Smooth muscle cell (in vitro differentiated cells): ENCODE results near the gene NFIX. TPM values are rescaled to one million over a fixed set of nuclear protein-coding genes. Genes with fewer than 3 reads are reported as not detected.

Experiments
- DNase-seq: peaks from one replicate; lab custom pipeline; 2025; ENCODE audit not compliant: unreplicated experiment; lab: John Stamatoyannopoulos, UW
- H2AFZ ChIP-seq: fragments of 200-600 bp; sonication (generic); 2 replicates; pipeline ENCODE4 v1.6.0; 2016; ENCODE audit warnings: antibody characterized with exemption, low read depth, mild to moderate bottlenecking
- H3F3A ChIP-seq: fragments of 200-600 bp; sonication (generic); 2 replicates; pipeline ENCODE4 v1.6.0; 2017; ENCODE audit warnings: antibody characterized with exemption, low read depth
- H3K27ac ChIP-seq: fragments of 200-600 bp; sonication (generic); 2 replicates; pipeline ENCODE4 v1.5.1; 2016; ENCODE audit warnings: low read depth, mild to moderate bottlenecking
- H3K27me3 ChIP-seq: fragments of 200-600 bp; sonication (generic); 2 replicates; pipeline ENCODE4 v1.6.1; 2016; ENCODE audit warnings: low read depth, mild to moderate bottlenecking
- H3K36me3 ChIP-seq: fragments of 200-600 bp; sonication (generic); 2 replicates; pipeline ENCODE4 v1.5.1; 2016; ENCODE audit warnings: low read depth
- H3K4me1 ChIP-seq: fragments of 200-600 bp; sonication (generic); 2 replicates; pipeline ENCODE4 v1.5.1; 2016; ENCODE audit warnings: low read depth
- H3K4me2 ChIP-seq: fragments of 200-600 bp; sonication (generic); 2 replicates; pipeline ENCODE4 v1.6.0; 2016; ENCODE audit warnings: mild to moderate bottlenecking
- H3K4me3 ChIP-seq: fragments of 200-600 bp; sonication (generic); 2 replicates; pipeline ENCODE4 v1.5.1; 2016; ENCODE audit warnings: mild to moderate bottlenecking
- H3K79me2 ChIP-seq: fragments of 200-600 bp; sonication (generic); 2 replicates; pipeline ENCODE4 v1.6.0; 2016; ENCODE audit warnings: low read depth, mild to moderate bottlenecking
- H3K9ac ChIP-seq: fragments of 200-600 bp; sonication (generic); 2 replicates; pipeline ENCODE4 v1.6.0; 2016; ENCODE audit warnings: low read depth
- H3K9me3 ChIP-seq: fragments of 200-600 bp; sonication (generic); replicated peaks from 2 replicates; pipeline ENCODE4 v1.5.1; 2016; ENCODE audit warnings: low read depth
- H4K20me1 ChIP-seq: fragments of 200-600 bp; sonication (generic); 2 replicates; pipeline ENCODE4 v1.6.0; 2016; ENCODE audit warnings: low read depth
- CTCF ChIP-seq: fragments of 200-600 bp; sonication (generic); IDR thresholded peaks from 2 replicates; pipeline ENCODE4 v1.5.1; 2017; ENCODE audit warnings: borderline replicate concordance, mild to moderate bottlenecking, antibody characterized with exemption; ENCODE audit not compliant: insufficient read depth, poor library complexity, severe bottlenecking
- WGBS: methylation state at CpG from one replicate; pipeline ENCODE4 v1.1.7; 2016; ENCODE audit warnings: low lambda C conversion rate; 5-methylcytosine and 5-hydroxymethylcytosine counted together
- polyA plus RNA-seq: library from polyadenylated mRNA; unstranded; fragments of >200 nt; fragmentation: Nextera tagmentation; extraction: Ambion mirVana; gene quantifications from 2 replicates; pipeline ENCODE4 v1.2.1, GENCODE V29; 2016
- total RNA-seq: library from RNA; depleted of rRNA; stranded (reverse); fragments of >200 nt; gene quantifications from 2 replicates; pipeline ENCODE4 v1.2.3, GENCODE V29; 2014

NFIX gene
- total and polyA plus RNA-seq, 2 experiments from 2014 or later: 1.9 to 2.3 TPM

GRCh38 chr19:13089139-13089856 is 94.0 kb downstream of the NFIX start:
- H3K36me3 ChIP-seq: no peaks in the 10 kb centered on the region
- H3K79me2 ChIP-seq: no peaks in the 10 kb centered on the region
- H4K20me1 ChIP-seq: no peaks in the 10 kb centered on the region
- no peak overlapping the region for H3K27ac ChIP-seq
- H3K9ac ChIP-seq: no peak overlapping the region
- H3K27me3 ChIP-seq: no peaks in the 10 kb centered on the region
- H3K9me3 ChIP-seq: no peaks in the 10 kb centered on the region
- no peak for DNase-seq
- H3K4me2 ChIP-seq: no peak overlapping the region
- H3K4me3 ChIP-seq: no peak overlapping the region
- peaks cover 14% of the 10 kb centered on the region for H3K4me1 ChIP-seq
- H2AFZ ChIP-seq: no peak overlapping the region
- WGBS: 93% methylated on average over 5 of the region's 5 CpGs
- TF ChIP-seq CTCF: peak; percentile 30
- H3F3A ChIP-seq: no peaks in the 10 kb centered on the region

- no peak overlapping the region for H3K9ac ChIP-seq
- WGBS: 93% methylated on average over 12 of the region's 12 CpGs
- no peak overlapping the region for H2AFZ ChIP-seq
- H4K20me1 ChIP-seq: no peaks in the 10 kb centered on the region
- peaks cover 14% of the 10 kb centered on the region for H3K4me1 ChIP-seq
- H3K9me3 ChIP-seq: no peaks in the 10 kb centered on the region
- no peak overlapping the region for H3K4me3 ChIP-seq
- H3K27me3 ChIP-seq: peaks cover 6% of the 10 kb centered on the region
- no peak overlapping the region for H3K27ac ChIP-seq
- no peaks in the 10 kb centered on the region for H3F3A ChIP-seq
- H3K79me2 ChIP-seq: no peaks in the 10 kb centered on the region
- H3K4me2 ChIP-seq: no peak overlapping the region
- TF ChIP-seq CTCF: no peak
- no peaks in the 10 kb centered on the region for H3K36me3 ChIP-seq
- DNase-seq: no peak
Observed at GRCh38 chr19:13089857-13090507, 94.7 kb downstream of the NFIX start.

GRCh38 chr19:13090511-13091231 is 95.4 kb downstream of the NFIX start:
- no peak for TF ChIP-seq CTCF
- H3K9me3 ChIP-seq: no peaks in the 10 kb centered on the region
- H4K20me1 ChIP-seq: no peaks in the 10 kb centered on the region
- H3K27ac ChIP-seq: peak overlapping the region; percentile 24
- peaks cover 20% of the 10 kb centered on the region for H3K4me1 ChIP-seq
- H3K9ac ChIP-seq: peak overlapping the region; percentile 34
- H3K4me3 ChIP-seq: no peak overlapping the region
- no peak overlapping the region for H2AFZ ChIP-seq
- H3K4me2 ChIP-seq: peak overlapping the region; percentile 80
- 70% methylated on average over 5 of the region's 10 CpGs for WGBS
- DNase-seq: no peak
- no peaks in the 10 kb centered on the region for H3K36me3 ChIP-seq
- no peaks in the 10 kb centered on the region for H3K79me2 ChIP-seq
- H3K27me3 ChIP-seq: peaks cover 12% of the 10 kb centered on the region
- H3F3A ChIP-seq: no peaks in the 10 kb centered on the region
